ENCODE results near the gene LMNB1.
"Not testable (repeated sequence)": the region's sequence is repeated elsewhere in the genome, so short reads cannot be mapped to it uniquely, and the experiment has no call there.

Gene LMNB1, protein sequence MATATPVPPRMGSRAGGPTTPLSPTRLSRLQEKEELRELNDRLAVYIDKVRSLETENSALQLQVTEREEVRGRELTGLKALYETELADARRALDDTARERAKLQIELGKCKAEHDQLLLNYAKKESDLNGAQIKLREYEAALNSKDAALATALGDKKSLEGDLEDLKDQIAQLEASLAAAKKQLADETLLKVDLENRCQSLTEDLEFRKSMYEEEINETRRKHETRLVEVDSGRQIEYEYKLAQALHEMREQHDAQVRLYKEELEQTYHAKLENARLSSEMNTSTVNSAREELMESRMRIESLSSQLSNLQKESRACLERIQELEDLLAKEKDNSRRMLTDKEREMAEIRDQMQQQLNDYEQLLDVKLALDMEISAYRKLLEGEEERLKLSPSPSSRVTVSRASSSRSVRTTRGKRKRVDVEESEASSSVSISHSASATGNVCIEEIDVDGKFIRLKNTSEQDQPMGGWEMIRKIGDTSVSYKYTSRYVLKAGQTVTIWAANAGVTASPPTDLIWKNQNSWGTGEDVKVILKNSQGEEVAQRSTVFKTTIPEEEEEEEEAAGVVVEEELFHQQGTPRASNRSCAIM
- 40.0 reads per million, percentile 63 among the genes with 10 or more reads in this experiment for total RNA-seq

GRCh38 chr5:126776499-126777256 lies at the start of gene LMNB1:
Gene LMNB1, plus strand, starts transcription at chr5:126777136. Its CDS starts 373 bp downstream, at chr5:126777509.
- DNase-seq = peak; percentile 90

- no peak for DNase-seq
Observed at GRCh38 chr5:126732716-126733115, 44.2 kb upstream of the LMNB1 start.

- DNase-seq = not testable (repeated sequence)
Observed at GRCh38 chr5:126734573-126734972, 42.4 kb upstream of the LMNB1 start.

GRCh38 chr5:126736141-126736540 lies 40.8 kb upstream of the LMNB1 start:
- no peak for DNase-seq

DNA sequence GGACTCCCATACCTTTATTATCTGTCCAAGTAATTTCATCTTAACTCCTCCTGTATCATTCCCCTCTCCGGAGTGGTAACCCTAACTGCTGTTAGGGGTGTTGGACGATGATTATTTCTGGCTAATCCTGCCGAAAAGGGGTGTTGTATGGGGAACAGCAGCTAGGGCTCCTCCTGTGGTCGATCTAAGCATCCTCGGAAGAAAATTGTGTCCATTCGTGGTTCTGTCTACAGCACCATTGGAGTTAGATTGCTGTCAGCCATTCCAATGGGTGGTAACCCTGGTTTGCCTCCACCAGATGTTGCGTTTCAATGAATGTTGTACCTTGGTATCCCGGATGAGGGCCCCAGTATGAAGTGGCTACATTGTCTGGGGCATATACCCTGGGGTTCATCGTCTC lies 35.6 kb upstream of the LMNB1 start:
- DNase-seq = no peak

DNA sequence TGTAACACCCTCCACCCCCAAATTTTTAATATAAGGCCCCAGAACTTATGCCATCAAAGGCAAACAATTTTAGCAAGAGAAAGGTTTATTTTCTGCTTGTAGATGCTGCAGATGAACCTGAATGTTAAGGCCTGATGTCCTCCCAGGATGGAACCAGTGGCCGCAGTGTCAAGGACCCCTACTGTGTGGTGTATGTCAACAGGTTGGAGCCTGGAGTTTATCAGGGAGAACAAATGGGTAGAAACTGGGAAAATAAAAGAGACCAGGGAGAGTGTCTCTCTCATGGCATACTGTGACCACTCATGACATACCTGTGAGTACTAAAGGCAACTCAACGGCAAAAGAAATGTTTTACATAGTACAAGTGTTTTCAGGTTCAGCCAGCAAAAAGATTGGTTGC lies 34.5 kb upstream of the LMNB1 start:
- DNase-seq = no peak

DNA sequence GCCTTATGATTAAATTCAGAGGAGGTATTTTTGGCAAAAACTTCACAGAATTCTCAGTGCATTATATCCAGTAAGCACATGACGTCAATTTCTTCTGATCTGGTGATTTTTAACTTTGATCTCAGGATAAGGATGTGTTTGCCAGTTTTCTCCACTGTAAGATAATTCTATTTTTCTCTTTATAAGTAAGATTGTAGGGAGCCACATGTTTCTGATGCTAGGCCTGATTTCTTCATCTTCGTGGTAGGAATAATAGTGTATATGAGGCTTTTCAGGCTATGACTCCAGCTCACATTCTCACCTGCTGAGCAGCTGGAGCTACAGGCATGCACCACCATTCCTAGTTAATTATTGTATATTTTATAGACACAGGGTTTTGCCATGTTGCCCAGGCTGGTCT lies 32.1 kb upstream of the LMNB1 start:
- DNase-seq = no peak

GRCh38 chr5:126745259-126745992 lies 31.5 kb upstream of the LMNB1 start:
- no peak for DNase-seq

DNA sequence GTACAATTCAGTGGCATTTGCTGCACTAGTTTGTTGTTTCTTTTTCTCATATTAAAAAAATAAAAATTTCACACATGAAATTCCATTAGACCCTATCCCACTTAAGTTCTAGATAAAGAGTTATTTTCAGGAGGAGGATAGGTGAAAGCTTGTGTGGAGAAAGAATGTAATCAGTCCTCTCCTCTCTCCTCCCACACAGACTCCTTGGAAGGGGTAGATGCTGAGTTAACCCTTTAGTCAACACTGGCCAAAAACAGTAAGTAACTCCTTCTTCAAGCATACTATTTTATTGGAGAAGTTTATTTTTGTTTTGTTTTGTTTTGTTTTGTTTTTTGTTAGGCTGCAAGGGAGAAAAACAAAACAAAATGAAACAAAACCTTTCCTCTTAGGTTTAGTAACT lies 30.6 kb upstream of the LMNB1 start:
- DNase-seq = no peak

DNA sequence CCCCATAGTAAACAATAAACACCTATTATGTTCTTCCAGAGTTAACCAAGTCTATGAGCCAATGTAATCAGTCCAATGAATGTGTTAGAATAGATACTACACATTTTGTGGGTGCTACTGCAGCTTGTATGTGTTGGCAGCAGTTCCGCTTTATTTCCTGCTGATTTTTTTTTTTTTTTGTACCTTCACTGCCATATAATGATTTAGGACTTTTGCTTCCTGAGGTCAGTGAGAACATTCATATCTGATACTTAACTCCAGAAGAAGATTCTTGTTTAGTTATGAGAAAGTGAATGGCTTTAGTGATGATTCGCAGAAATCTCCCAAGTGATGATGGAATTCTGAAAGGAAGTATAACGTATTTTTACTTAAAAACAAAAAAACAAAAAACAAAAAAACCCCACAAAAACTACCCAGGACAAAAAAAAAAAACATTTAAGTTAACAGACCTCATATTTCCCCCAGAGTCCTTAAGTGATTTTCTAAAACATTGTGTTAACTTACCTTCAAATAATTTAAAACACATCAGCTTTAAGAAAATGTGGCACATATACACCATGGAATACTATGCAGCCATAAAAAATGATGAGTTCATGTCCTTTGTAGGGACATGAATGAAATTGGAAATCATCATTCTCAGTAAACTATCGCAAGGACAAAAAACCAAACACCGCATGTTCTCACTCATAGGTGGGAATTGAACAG lies 24.7 kb upstream of the LMNB1 start:
- DNase-seq = no peak

- no peak for DNase-seq
Observed at GRCh38 chr5:126753227-126753626, 23.7 kb upstream of the LMNB1 start.

GRCh38 chr5:126754609-126755008 lies 22.3 kb upstream of the LMNB1 start:
- DNase-seq = no peak

DNA sequence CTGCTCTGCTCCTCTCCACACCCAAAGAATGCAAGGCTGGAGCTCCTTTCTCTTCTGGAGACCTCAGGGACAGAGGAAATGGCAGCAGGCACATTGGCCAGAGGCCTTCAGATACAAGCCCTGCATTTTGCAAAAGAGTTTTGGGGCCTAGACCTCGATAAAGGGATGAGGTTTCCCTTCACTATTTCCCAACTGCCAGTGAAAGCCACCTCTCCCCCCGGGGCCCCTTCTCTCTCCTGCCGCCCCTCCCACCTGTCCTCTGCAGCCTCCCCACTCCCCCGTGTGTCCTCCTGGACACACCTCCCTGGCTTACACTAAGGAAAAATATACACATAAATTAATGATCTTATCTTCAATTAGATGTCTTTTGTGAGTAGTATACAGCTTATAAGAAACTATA lies 21.3 kb upstream of the LMNB1 start:
- no peak for DNase-seq

GRCh38 chr5:126757713-126758357 lies 19.1 kb upstream of the LMNB1 start:
- DNase-seq = no peak

GRCh38 chr5:126763371-126763770 lies 13.6 kb upstream of the LMNB1 start:
- no peak for DNase-seq

GRCh38 chr5:126769703-126770102 lies 7.2 kb upstream of the LMNB1 start:
- DNase-seq = no peak

DNA sequence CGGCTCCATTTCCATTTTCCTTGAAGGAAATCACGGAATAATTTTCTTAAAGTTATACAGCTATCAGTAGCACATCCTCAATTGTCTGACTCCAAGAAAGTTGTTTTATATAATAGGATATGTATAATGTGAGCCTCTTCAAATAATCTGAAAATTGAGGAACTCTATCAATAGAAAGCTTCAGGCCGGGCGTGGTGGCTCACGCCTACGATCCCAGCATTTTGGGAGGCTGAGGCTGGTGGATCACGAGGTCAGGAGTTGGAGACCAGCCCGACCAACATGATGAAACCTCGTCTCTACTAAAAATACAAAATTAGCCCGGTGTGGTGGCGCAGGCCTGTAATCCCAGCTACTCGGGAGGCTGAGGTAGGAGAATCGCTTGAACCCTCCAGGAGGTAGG lies 3.4 kb upstream of the LMNB1 start:
- DNase-seq = not testable (repeated sequence)

GRCh38 chr5:126774595-126774994 lies 2.3 kb upstream of the LMNB1 start:
- not testable (repeated sequence) for DNase-seq

DNA sequence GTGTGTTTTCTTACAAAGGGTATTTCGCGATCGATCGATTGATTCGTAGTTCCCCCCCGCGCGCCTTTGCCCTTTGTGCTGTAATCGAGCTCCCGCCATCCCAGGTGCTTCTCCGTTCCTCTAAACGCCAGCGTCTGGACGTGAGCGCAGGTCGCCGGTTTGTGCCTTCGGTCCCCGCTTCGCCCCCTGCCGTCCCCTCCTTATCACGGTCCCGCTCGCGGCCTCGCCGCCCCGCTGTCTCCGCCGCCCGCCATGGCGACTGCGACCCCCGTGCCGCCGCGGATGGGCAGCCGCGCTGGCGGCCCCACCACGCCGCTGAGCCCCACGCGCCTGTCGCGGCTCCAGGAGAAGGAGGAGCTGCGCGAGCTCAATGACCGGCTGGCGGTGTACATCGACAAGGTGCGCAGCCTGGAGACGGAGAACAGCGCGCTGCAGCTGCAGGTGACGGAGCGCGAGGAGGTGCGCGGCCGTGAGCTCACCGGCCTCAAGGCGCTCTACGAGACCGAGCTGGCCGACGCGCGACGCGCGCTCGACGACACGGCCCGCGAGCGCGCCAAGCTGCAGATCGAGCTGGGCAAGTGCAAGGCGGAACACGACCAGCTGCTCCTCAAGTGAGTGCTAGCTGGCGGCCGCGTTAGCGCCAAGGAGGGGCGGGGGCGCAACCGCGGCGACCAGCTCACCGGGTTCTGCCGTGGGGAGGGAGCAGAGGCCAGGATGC lies 480 bp downstream of the LMNB1 start:
- DNase-seq = peak; percentile 35

DNA sequence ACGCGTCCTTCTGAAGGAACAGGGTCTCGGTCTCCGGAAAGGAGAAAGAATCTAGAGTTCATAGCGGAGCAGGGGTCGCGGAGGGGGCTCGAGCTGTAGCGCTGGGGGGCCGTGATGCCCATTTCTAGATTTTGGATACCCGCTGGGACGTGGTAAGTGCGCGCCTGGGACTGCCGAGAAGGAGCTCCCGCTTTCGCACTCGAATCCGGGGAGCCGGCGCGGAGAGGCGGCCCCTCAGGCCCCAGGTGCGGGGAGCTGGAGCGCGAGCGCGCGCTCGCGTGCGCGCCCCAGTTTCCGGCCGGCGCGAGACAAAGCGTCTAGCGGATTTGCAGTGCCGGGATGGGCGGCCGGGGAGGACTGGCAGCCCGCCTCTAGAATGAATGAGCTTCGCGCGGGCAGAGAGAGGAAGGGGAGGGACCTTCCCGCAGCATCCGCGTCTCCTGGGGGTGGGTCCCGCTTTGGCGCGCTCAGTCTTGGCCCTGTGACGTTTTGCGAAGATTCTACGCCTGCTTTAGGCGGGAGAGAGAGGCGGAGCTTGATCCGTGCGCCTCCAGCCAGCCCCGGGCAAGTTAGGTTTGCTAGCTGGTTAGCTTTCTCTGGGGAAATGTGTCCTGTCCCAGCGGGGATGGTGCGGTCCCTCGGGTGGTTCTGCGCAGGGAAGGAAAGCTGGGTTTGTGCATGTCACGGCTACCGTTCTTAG lies 1.2 kb downstream of the LMNB1 start:
- peak; percentile 92 for DNase-seq

All from effector CD4-positive, alpha-beta T cell (primary cell).